IPS-15b (cell line): ENCODE measurements around the gene RSPO3.

Experiments
- H3K27me3 ChIP-seq: one replicate; pipeline ENCODE4 v1.6.1; 2013; ENCODE audit warnings: low read length; ENCODE audit not compliant: control insufficient read depth, insufficient read depth
- H3K36me3 ChIP-seq: one replicate; pipeline ENCODE4 v1.6.1; 2013; ENCODE audit warnings: low read length; ENCODE audit not compliant: control insufficient read depth, insufficient read depth
- H3K4me1 ChIP-seq: one replicate; pipeline ENCODE4 v1.6.1; 2013; ENCODE audit warnings: mild to moderate bottlenecking, low read length; ENCODE audit not compliant: control insufficient read depth, insufficient read depth
- H3K4me3 ChIP-seq: one replicate; pipeline ENCODE4 v1.5.1; 2013; ENCODE audit warnings: low read depth, low read length
- H3K9ac ChIP-seq: one replicate; pipeline ENCODE4 v1.6.1; 2013; ENCODE audit warnings: low read depth, mild to moderate bottlenecking, low read length
- H3K9me3 ChIP-seq: one replicate; pipeline ENCODE4 v1.6.1; 2013; ENCODE audit warnings: mild to moderate bottlenecking, low read length; ENCODE audit not compliant: control insufficient read depth, insufficient read depth

Gene RSPO3

GRCh38 chr6:127118298-127119101, at the start of gene RSPO3:
RSPO3 (plus strand) TSS chr6:127118671; CDS start chr6:127119193, 522 bp downstream.
- peaks cover 5% of the 10 kb centered on the region for H3K4me1 ChIP-seq
- H3K36me3 ChIP-seq = no peaks in the 10 kb centered on the region
- peaks cover 61% of the 10 kb centered on the region for H3K27me3 ChIP-seq
- H3K9ac ChIP-seq = peak within 1 kb of the TSS; percentile 8
- peak within 1 kb of the TSS; percentile 72 for H3K4me3 ChIP-seq
- no peaks in the 10 kb centered on the region for H3K9me3 ChIP-seq

GRCh38 chr6:127069659-127070279, 48.7 kb upstream of the RSPO3 start:
- Histone ChIP-seq H3K27me3 (no peaks in the 10 kb centered on the region), H3K4me3 (no peak overlapping the region), H3K9ac (no peak overlapping the region), H3K4me1 (peaks cover 1% of the 10 kb centered on the region), H3K9me3 (no peaks in the 10 kb centered on the region), H3K36me3 (no peaks in the 10 kb centered on the region)

GRCh38 chr6:127073222-127073621, 45.2 kb upstream of the RSPO3 start:
- Histone ChIP-seq H3K36me3 (no peaks in the 10 kb centered on the region), H3K9me3 (no peaks in the 10 kb centered on the region), H3K4me3 (no peak overlapping the region), H3K27me3 (no peaks in the 10 kb centered on the region), H3K4me1 (peaks cover 8% of the 10 kb centered on the region), H3K9ac (no peak overlapping the region)

- Histone ChIP-seq H3K27me3 (no peaks in the 10 kb centered on the region), H3K4me1 (peaks cover 8% of the 10 kb centered on the region), H3K36me3 (no peaks in the 10 kb centered on the region), H3K4me3 (no peak overlapping the region), H3K9me3 (no peaks in the 10 kb centered on the region), H3K9ac (no peak overlapping the region)
These were observed 42.0 kb upstream of the RSPO3 start for GRCh38 chr6:127076466-127076865.

GRCh38 chr6:127077886-127078285, 40.6 kb upstream of the RSPO3 start:
- Histone ChIP-seq H3K9ac (no peak overlapping the region), H3K9me3 (no peaks in the 10 kb centered on the region), H3K36me3 (no peaks in the 10 kb centered on the region), H3K27me3 (no peaks in the 10 kb centered on the region), H3K4me1 (peaks cover 8% of the 10 kb centered on the region), H3K4me3 (no peak overlapping the region)

GRCh38 chr6:127078669-127079068, 39.8 kb upstream of the RSPO3 start:
- H3K9ac ChIP-seq = no peak overlapping the region
- peaks cover 8% of the 10 kb centered on the region for H3K4me1 ChIP-seq
- no peaks in the 10 kb centered on the region for H3K27me3 ChIP-seq
- H3K36me3 ChIP-seq = no peaks in the 10 kb centered on the region
- H3K9me3 ChIP-seq = no peaks in the 10 kb centered on the region
- H3K4me3 ChIP-seq = no peak overlapping the region

GRCh38 chr6:127079681-127080080, 38.8 kb upstream of the RSPO3 start:
- no peaks in the 10 kb centered on the region for H3K27me3 ChIP-seq
- no peak overlapping the region for H3K4me3 ChIP-seq
- no peak overlapping the region for H3K9ac ChIP-seq
- H3K9me3 ChIP-seq = no peaks in the 10 kb centered on the region
- no peaks in the 10 kb centered on the region for H3K36me3 ChIP-seq
- H3K4me1 ChIP-seq = peaks cover 8% of the 10 kb centered on the region

GRCh38 chr6:127080081-127080480, 38.4 kb upstream of the RSPO3 start:
- H3K9me3 ChIP-seq = no peaks in the 10 kb centered on the region
- H3K9ac ChIP-seq = no peak overlapping the region
- no peaks in the 10 kb centered on the region for H3K27me3 ChIP-seq
- peaks cover 5% of the 10 kb centered on the region for H3K4me1 ChIP-seq
- H3K36me3 ChIP-seq = no peaks in the 10 kb centered on the region
- H3K4me3 ChIP-seq = no peak overlapping the region

- Histone ChIP-seq H3K27me3 (no peaks in the 10 kb centered on the region), H3K4me3 (no peak overlapping the region), H3K9me3 (no peaks in the 10 kb centered on the region), H3K36me3 (no peaks in the 10 kb centered on the region), H3K9ac (no peak overlapping the region), H3K4me1 (no peaks in the 10 kb centered on the region)
These were observed 35.1 kb upstream of the RSPO3 start for GRCh38 chr6:127083231-127083962.

GRCh38 chr6:127083963-127084310, 34.5 kb upstream of the RSPO3 start:
- H3K27me3 ChIP-seq = no peaks in the 10 kb centered on the region
- H3K4me3 ChIP-seq = no peak overlapping the region
- H3K4me1 ChIP-seq = no peaks in the 10 kb centered on the region
- H3K9ac ChIP-seq = no peak overlapping the region
- no peaks in the 10 kb centered on the region for H3K9me3 ChIP-seq
- H3K36me3 ChIP-seq = no peaks in the 10 kb centered on the region

- peaks cover 4% of the 10 kb centered on the region for H3K4me1 ChIP-seq
- no peaks in the 10 kb centered on the region for H3K27me3 ChIP-seq
- H3K36me3 ChIP-seq = no peaks in the 10 kb centered on the region
- no peak overlapping the region for H3K9ac ChIP-seq
- no peak overlapping the region for H3K4me3 ChIP-seq
- H3K9me3 ChIP-seq = no peaks in the 10 kb centered on the region
These were observed 33.3 kb upstream of the RSPO3 start for GRCh38 chr6:127085181-127085580.

- Histone ChIP-seq H3K9me3 (no peaks in the 10 kb centered on the region), H3K4me3 (no peak overlapping the region), H3K9ac (no peak overlapping the region), H3K36me3 (no peaks in the 10 kb centered on the region), H3K4me1 (peaks cover 4% of the 10 kb centered on the region), H3K27me3 (no peaks in the 10 kb centered on the region)
These were observed 28.4 kb upstream of the RSPO3 start for GRCh38 chr6:127090051-127090450.
